ENCODE data around the gene DOHH.
"Not testable (repeated sequence)": the region's sequence is repeated elsewhere in the genome, so short reads cannot be mapped to it uniquely, and the experiment has no call there.

DOHH gene

DNA sequence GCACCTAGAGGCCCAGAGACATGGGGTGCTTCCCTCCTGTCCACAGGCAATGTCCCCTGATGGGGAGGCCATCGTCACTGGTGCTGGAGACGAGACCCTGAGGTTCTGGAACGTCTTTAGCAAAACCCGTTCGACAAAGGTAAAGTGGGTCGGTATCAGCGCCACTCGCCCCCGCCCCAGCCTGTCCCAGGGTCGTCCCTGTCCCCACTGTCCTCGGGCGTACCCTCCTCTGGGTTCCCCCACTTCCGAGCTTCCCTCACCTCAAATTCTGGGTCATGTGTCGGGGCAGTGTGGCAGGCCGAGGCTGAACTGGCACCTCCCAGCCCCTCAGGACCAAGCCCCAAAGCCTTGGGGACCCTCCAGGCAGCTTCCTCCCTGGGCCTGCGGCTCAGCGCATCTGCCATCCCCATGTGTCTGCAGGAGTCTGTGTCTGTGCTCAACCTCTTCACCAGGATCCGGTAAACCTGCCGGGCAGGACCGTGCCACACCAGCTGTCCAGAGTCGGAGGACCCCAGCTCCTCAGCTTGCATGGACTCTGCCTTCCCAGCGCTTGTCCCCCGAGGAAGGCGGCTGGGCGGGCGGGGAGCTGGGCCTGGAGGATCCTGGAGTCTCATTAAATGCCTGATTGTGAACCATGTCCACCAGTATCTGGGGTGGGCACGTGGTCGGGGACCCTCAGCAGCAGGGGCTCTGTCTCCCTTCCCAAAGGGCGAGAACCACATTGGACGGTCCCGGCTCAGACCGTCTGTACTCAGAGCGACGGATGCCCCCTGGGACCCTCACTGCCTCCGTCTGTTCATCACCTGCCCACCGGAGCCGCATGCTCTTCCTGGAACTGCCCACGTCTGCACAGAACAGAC is 34.1 kb upstream of the DOHH start:
- no peak for DNase-seq (ENCODE audit: low read depth, low spot score)

DNA sequence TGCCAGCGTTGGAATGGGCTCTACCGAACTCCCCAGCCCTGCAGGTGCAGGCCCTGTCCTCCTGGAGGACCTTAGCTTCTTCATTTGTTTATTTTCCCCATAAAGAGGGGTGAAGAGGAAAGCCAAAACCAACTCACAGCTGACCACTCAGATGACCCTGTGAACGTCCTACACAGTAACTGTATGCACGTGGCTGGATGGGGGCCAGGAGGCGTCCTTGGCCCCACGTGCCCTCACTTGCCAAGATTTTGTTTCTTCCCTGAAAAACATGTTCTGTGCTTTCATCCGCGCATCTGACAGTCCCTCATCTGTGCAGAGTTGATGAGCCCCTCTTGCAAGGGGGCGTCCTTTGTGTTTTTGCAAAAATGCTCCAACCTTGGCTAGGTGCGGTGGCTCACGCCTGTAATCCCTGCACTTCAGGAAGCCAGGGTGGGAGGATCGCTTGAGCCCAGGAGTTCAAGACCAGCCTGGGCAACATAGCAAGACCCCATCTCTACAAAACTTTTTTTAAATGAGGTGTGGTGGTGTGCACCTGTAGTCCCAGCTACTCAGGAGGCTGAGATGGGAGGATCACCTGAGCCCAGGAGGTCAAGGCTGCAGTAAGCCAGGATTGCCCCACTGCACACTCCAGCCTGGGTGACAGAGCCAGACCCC is 33.2 kb upstream of the DOHH start:
- no peak for DNase-seq (ENCODE audit: low read depth, low spot score)

DNA sequence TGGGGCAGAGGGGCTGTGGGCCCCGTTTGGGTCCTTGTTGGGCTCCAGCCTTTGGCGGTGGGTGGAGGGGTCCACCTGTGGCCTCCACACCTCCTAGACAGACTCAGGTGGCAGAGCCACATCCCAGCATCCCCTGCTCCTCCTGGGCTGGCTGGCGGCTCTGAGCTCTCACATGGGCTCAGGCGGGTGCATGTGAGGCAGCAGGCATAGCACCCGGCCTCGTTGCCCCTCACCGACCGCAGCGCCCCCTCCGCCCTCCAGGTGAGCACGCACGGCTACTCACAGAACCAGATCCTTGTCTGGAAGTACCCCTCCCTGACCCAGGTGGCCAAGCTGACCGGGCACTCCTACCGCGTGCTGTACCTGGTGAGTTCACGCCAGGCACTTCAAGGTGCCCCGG is 32.6 kb upstream of the DOHH start:
- no peak for DNase-seq (ENCODE audit: low read depth, low spot score)

DNA sequence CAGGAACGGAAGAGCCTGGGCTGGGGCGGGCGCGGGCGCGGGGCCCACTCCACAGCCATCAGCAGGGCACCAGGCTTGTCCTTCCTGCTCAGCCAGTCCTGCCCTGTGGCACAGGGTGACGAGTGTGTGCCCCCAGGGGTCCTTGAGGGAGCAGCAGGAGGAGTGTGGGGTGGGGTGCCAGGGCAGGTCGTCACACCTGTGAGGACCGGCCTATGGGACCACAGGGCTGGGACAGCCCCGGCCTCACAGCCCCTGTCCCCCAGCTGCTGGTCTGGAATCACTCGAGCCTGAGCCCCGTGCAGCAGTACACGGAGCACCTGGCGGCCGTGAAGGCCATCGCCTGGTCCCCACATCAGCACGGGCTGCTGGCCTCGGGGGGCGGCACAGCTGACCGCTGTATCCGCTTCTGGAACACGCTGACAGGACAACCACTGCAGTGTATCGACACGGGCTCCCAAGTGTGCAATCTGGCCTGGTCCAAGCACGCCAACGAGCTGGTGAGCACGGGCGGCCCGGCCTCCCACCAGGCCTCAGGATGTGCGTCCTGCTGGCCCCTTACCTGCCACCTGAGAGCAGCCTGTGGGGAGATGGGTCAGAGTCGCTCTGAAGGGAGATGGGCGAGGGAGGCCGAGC is 31.8 kb upstream of the DOHH start:
- DNase-seq (ENCODE audit: low read depth, low spot score): no peak

DNA sequence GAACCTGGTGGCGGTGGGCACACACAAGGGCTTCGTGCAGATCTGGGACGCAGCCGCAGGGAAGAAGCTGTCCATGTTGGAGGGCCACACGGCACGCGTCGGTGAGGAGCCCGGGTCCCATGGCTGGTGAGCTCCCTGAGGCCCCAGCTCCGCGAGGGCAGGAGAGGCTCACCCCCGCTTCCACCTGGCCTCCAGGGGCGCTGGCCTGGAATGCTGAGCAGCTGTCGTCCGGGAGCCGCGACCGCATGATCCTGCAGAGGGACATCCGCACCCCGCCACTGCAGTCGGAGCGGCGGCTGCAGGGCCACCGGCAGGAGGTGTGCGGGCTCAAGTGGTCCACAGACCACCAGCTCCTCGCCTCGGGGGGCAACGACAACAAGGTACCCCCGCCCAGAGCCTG is 31.2 kb upstream of the DOHH start:
- no peak for DNase-seq (ENCODE audit: low read depth, low spot score)

DNA sequence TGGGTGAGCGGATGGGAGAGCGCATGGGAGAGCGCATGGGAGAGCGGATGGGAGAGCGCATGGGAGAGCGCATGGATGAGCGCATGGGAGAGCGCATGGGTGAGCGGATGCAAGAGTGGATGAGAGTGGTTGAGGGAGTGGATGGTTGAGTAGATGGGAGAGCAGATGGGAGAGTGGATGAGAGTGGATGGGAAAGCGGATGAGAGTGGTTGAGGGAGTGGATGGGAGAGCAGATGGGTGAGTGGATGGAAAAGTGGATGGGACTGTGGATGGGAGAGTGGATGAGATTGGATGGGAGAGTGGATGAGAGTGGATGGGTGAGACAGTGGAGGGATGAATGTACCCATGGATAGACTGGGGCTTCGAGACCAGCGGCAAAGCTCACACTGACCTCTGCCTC is 29.9 kb upstream of the DOHH start:
- DNase-seq (ENCODE audit: low read depth, low spot score): no peak

DNA sequence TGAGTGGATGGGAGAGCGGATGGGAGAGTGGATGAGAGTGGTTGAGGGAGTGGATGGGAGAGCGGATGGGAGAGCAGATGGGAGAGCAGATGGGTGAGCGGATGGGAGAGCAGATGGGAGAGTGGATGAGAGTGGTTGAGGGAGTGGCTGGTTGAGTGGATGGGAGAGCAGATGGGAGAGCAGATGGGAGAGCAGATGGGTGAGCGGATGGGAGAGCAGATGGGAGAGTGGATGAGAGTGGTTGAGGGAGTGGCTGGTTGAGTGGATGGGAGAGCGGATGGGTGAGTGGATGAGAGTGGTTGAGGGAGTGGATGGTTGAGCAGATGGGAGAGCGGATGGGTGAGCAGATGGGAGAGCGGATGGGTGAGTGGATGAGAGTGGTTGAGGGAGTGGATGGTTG is 28.8 kb upstream of the DOHH start:
- not testable (repeated sequence) for DNase-seq (ENCODE audit: low read depth, low spot score)

DNA sequence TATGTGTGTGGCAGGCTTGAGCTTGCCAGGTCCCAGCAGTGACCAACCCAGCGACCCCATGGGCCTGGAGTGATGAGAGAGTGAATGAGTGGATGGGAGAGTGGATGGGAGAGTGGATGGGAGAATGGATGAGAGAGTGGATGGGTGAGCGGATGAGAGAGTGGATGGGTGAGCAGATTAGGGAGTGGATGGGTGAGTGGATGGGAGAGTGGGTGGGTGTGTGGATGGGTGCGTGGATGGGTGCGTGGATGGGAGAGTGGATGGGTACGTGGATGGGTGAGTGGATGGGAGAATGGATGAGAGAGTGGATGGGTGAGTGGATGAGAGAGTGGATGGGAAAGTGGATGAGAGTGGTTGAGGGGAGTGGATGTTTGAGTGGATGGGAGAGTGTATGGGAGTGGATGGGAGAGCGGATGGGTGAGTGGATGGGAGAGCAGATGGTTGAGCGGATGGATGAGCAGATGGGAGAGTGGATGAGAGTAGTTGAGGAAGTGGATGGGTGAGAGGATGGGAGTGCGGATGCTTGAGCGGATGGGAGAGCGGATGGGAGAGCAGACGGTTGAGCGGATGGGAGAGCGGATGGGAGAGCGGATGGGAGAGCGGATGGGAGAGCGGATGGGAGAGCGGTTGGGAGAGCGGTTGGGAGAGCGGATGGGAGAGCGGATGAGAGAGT is 28.2 kb upstream of the DOHH start:
- DNase-seq (ENCODE audit: low read depth, low spot score): no peak

DNA sequence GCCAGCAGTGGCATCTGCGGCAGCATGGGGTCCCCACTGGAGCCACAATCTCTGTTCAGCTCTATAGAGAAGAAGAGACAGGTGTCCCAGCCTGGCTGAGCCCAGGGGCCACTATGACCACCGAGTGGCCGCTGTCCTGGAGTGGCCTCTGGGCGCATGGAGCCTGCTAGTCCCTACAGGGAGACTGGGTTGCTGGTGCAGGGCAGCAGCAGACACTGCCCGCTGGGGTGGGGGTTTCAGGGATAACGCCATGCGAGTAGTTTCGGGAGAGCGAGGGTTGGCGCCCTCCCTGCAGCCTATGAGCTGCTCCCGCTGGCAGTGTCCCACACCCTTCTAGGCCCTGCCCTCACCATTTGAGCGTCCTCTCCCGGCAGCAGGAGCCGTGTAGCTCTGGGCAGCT is 27.6 kb upstream of the DOHH start:
- DNase-seq (ENCODE audit: low read depth, low spot score): no peak

DNA sequence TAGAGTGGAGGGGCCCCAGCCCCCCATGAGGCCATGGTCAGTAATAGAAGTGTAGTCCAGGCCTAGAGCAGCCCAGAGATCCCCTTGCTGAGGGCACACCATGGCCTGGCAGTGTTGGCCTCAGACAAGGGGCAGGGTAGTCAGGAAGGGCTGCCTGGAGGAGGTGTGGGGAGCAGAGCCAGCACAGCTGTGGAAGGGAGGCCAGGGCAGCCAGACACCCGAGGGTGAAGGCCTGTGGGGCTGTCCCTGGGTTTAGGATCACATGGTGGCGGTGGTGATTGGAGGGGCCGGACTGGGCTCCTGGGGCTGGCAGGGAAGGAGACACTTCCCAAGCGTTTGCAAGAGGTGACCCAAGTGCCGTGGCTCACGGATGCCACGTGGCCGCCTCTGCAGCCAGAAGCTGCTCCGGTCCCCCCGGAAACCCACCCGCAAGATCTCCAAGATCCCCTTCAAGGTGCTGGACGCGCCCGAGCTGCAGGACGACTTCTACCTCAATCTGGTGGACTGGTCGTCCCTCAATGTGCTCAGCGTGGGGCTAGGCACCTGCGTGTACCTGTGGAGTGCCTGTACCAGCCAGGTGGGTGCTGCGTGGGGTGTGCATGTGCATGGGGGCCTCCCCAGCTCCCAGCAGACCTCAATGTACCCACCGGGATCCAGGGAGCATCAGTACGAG is 26.9 kb upstream of the DOHH start:
- no peak for DNase-seq (ENCODE audit: low read depth, low spot score)

DNA sequence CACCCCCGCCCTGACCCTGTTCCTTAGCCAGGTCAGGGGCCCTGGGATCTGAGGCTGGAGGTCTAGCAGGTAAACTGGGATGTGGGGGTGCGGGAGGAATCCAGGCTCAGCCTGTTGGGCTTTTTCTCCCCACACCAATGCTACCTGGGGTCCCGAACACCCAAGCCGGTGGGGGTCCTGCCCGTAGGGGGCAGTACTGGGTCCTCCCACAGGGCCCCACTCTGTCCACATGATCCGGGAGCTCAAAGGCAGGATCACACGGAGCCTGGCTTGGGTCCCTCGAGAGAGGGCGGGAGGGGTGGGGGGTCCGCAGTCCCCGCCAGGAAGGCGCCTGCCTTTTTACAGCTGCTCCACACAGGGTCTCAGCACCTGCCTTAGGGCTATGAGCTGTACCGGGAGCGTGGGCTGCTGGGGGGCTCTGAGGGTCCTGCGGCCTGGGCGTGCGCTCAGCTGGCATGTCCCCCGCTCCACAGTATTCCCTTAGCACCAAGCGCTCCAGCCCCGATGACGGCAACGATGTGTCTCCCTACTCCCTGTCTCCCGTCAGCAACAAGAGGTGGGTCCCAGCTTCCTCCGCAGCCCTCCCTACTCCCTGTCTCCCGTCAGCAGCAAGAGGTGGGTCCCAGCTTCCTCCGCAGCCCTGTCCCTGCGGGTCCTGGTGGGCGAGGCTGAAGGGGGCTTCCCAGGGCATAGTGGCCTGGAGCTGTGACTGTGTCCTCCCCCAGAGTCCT is 26.2 kb upstream of the DOHH start:
- DNase-seq (ENCODE audit: low read depth, low spot score): no peak

DNA sequence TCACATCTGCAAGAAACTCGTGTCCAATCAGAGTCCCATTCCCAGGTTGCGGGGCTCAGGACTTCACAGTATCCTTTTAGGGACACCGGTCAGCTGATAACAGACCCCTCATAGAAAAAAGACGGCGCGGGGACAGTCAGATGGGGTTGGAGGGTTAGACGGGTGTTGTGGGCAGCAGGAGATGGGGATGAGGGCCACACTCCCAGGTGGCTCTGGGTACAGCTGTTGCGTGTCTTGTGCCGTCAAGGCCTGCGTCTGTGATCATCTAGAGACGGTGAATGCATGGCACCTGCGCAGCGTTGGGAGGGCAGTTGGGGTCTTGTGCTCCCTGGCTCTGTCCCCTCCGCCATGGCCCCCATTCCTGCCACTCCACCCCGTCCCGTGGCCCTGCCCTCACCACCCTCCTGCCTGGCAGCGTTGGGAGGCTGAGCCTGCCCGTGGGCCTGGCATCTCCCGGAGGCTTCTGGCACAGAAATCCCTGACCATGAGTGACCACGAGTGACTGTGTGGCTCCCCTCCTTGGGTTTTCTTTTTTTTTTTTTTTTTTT is 24.5 kb upstream of the DOHH start:
- DNase-seq (ENCODE audit: low read depth, low spot score): no peak

DNA sequence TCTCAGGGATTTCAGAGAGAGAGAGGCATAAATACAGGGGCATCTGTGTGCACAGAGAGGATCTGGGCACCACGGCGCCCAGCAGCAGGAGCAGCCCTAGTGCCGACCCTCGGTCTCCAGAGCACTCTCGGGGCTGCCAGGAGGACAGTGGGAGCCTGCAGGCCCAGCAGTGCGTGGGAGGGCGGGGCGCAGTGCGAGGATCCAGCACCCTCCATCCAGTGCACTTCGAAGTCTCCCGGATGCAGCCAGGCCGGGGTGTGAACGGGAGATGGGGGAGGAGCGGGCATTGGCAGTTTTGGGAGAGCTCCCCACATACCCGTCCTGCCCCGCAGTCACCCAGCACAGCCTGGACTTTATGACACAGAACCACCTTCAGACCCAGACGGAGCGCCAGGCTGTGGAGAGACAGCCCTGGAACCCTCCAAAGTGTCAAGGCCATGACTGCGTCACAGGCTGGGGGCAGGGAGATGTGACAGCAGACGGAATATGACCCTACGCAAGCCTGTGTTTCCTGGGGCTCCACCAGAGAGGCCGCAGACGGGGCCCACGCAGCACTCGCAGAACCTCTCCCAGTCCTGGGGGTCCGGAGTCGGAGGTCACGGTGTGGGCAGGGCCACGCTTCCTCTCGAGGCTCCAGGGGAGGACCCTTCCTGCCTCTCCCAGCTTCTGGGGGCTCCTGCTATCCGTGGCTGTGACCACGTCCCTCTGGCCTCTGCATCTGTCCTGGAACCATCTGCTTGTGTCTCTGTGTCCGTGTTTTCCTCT is 23.8 kb upstream of the DOHH start:
- DNase-seq (ENCODE audit: low read depth, low spot score): no peak

DNA sequence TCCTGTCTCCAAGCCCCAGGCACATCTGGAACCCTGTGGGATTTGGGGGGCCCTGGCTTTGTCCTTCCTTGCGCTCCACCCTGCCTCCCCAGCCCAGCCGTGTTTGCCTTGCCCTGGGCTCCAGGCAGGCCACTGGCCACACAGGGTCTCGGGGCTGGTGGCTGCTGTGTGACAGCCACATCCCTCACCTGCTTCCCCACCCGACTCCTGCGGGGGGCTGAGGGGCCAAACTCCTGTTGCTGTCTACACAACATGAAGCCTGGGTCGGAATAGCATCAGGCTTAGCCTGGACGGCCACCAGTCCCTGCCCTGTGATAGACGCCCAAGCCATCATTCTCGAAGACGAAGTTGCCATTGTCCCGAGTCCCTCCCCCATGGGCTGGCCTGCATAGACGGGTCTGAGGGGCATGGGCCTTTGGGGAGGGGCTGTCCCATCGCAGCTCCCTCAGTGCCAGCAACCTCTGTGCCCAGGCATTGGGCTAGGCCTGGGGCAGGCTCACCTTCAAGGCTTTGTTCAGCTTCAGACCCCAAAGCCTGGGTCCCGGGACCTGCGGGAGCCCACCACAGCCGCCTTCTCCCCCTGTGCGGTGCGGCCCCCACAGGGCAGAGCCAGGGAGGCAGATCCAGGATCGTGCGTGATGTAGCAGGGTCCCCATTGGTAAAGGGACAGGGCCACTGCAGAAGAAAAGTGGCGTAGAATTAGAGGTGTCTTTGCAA is 23.0 kb upstream of the DOHH start:
- no peak for DNase-seq (ENCODE audit: low read depth, low spot score)

DNA sequence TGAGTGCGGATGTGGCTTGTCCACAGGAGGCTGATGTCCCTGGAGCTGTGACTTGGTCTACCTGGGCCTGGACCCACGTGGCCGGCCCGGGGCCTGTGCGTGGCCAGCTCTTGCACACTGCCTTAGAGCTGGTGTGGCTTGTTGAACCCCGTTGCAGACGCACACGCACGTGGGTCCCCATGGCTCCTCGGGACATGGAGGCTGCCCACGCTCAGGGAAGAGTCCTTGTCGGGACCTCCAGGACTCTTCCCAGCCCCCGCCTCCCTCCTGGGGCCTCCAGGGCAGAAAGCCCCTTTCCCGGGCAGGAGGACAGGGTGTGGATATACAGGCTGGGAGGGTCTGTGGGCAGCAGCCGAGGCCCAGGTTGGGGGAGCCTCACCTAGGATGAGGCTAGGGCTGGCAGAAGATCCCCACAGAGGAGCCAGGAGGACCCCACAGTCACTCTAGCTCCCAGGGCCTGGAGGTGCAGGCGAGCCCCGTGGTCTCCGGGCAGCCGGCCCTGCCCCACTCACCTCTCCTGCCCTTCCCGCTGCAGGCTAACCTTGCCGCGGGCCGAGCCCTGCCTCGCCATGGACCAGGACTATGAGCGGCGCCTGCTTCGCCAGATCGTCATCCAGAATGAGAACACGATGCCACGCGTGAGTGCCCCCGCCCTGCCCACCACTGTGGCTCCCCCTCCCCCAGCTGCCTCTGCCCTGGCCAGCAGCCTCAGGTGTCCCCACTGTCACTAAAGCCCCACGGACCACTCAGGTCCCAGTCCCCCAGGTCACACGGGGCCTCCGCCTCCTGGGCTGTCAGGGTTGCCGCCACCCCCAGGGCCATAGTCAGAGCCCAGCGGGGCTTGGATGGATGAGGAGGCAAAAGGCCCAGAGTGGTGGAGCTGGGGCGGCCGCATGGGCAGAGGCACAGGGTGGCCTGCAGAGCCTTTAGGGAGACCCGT is 22.2 kb upstream of the DOHH start:
- DNase-seq (ENCODE audit: low read depth, low spot score): no peak

DNA sequence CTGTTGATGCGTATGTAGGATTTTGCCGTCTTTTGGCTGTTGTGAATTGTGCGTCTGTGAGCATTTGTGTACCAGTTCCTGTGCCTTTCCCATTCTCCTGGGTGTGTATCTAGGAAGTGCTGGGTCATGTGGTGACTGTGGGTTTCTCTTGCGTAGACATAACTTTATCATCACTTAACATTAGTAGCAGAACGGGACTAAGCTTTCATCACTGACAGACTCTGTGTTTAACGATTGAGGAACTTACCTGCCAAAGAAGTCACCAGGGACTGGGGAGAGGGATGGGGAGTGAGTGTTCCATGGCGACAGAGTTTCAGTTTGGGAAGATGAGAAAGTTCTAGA is 20.6 kb upstream of the DOHH start:
- DNase-seq (ENCODE audit: low read depth, low spot score): no peak

DNA sequence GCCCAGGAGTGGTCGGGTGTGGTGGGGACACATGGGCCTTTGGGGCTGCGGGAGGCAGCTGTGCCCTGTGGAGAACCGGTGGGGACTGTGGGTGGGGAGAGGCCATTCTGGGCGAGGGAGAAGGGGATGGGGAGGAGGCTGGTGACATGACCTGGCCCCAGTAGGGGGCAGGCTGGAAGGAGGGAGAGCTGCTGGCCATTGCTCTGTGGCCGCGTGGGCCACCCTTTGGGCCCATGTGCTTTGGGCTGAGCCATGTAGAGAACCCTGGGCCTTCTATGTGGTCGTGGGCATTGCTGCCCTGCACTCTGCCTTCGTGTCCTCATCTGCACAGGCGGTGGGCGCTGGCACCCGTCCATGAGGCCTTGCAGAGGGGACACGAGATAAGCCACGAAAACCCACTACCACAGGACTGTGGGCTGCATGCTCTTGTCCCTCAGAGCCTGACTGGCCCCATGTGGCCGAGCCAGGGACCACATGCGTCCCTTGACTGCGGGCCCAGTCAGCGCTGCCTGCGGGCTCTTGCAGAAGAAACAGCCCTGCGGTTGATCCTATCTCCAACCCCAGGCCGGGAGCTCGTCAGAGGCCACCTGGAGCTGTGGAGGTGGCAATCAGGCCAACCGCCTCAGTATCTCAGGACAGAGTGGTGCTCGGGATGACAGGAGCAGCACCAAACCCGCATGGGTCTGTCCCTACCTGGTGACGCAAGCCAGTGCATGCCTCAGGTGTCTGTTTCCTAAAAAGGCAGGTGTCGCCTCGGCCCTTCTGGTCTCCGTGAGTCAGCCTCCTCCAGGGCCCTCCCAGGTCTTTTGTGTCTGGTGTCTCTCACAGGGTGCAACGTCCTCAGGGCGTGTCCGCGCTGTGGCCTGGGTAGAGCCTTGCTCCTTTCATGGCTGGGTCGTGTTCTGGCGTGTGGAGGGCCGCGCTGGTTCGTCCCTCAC is 20.0 kb upstream of the DOHH start:
- DNase-seq (ENCODE audit: low read depth, low spot score): no peak
